CD4-positive, alpha-beta T cell treated with Interleukin-21 for 1 hour (primary cell): ENCODE measurements around the gene EGFR.

Source experiments
- DNase-seq: peaks from one replicate; pipeline ENCODE4 v3.0.0-alpha.2; 2020

EGFR gene

DNA sequence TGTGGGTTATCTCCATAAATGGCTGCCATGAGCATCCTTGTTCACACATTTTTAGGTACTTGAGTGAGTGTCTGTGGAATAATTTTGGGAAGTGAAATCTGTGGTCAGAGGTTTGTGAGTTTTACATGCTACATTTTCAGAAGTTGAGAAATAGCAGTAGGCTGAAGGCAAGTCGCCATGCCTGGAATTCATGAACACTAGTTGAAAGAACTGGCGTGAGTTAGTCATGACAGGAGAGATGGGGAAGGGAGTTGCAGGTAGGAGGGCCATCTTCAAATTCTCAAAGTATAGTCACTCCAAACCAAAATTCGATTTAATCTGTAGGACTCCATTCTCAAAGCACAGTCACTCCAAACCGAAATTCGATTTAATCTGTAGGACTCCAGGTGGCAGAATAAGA lies 89.6 kb downstream of the EGFR start:
- no peak for DNase-seq

DNA sequence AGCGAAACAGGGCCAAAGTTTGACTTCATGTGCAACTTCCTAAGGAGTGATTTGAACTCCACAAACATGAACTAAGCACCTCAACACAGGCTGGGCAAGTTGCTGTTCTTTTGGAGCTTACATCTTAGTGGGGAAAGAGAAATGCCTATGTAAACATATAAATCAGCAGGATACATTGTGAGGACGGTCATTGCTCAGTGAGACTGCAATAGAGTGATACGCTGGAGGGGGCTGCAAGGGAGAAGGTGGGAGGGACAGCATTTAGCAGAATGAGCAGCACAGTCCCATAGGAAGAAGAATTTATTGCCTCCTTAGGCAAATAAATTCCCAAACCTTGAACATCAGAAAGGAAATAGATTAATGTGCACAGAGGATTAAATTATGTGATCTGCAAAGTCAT lies 90.0 kb downstream of the EGFR start:
- no peak for DNase-seq

DNA sequence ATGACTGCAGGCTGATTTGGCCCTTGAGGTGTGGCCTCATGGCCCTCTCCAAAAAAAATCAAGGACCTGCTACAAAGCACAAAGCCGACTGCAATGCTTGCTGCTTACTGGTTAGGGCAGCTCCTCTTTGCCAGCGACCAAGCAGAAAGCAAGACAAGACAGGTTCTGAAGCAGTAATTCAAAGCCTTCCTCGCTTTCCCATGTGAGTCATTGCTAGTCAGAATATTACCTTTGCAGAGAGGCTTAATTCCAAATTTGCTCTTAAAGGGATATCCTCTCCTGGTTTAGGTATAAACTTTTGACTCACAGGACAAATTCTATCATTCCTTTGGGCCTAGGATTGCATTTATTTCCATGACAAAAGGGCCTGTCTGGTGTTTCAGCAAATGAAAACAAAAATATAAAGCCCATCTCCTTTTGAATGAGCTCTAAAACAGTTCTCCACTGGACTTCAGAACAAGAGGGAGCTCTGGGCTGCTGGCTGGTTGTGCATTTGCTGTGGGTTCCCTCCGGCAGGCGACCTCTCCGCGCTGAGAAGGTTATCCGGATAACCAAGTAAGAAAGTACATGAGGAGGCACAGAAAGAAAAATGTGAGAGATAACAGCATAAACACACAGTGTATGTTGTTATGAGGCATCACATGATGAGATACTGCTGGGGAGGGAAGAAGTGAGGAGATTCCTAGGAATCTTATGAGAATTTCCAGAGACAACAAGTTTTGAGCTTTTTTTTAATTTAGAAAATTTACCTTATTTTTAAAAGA lies 90.8 kb downstream of the EGFR start:
- DNase-seq = no peak

DNA sequence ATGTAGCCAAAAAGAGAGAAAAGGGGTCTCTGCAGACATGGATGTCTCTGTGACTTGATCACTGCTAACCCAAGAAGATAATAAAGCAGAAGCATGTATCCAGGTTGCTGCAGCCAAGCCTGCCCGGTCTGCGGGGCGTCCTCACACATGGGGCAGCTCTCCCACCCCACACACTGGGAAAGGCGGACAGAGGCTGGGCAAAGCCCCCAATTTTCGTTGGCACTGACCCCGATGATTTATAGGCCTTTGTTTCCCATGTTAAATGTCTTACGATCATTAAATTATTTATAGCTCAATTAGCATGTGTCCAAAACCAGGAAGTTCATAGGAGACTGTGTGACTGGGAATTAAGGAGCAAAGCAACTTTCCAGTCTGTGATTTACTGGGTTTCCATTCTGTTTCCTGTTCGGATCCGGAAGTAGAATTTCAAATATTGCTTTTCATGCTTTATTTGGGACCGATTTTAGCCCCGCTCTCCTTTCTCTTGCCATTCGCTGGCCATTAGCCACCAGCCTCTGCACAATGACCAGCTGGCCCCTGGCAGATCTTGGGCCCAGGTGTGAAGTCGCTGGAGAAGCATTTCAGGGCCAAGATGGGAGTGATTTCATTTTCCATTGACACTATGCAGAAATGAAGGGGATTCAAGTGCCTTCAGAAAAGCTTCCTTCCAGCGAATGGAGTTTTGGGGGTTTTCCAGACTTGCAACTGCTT lies 91.6 kb downstream of the EGFR start:
- DNase-seq = no peak

DNA sequence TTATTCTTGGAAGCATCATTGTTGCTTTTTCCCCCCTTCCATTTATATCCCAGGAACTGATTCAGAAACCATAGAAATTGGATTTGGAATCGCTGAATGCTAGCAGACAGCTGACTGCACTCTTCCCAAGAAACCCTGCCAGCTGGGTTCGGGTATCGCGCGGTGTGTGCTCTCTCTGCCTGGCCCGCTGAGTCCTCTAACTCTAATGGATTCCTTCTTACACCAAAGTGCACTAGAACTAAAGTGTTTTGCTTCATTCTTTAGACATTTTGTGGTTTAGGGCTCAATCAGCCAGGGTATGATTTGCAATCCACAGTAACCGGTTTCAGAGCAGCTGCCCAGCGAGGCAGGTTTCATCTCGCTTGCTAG lies 92.2 kb downstream of the EGFR start:
- DNase-seq = no peak

DNA sequence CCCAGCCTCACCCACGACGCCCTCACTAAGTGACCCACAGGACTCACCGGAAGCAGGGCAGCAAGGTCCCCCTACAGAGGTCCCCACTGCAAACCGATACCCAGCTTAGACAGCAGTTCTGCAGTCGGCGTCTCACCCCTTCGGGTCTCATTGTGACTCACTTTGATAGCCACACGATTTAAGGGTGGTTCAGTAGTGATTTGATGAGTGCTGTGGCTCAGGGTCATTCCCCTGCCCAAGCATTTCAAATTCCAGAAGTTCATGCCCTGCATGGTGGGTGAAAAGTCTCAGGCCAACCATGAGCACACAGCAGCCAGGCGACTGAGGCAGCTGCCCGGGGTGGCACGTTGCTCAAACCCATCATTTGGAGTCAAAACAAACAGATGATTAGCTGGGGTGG lies 93.2 kb downstream of the EGFR start:
- no peak for DNase-seq

DNA sequence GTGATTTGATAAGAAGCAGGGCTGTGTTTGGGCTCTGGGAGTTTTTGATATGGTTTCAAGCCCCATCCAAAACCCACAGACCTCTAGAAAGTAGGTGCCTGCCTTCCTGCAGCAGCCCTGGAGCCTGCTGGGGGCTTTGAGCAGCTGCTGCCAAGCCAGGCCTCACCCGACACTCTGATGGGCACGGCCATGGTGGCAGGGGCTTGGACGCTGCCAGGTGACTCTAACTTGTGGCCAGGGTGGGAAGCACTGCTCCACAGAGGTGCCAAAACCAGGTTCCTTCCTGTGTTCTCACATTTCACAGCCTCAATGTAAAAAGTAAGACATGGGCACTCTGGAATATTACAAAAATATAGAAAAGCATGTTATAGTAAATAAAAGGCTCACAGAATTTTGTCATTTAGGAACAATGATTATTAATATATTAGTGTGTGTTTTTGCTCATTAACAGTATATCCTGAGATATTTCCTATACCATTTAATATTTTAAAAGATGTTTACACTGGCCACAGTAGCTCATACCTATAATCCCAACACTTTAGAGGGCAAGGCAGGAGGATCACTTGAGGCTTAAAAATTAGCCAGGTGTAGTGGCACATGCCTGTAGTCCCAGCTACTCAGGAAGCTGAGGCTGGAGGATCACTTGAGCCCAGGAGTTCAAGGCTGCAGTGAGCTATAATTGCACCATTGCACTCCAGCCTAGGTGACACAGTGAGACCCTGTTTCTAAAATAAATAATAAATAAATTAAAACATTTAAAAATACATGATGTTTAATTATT lies 95.1 kb downstream of the EGFR start:
- no peak for DNase-seq

DNA sequence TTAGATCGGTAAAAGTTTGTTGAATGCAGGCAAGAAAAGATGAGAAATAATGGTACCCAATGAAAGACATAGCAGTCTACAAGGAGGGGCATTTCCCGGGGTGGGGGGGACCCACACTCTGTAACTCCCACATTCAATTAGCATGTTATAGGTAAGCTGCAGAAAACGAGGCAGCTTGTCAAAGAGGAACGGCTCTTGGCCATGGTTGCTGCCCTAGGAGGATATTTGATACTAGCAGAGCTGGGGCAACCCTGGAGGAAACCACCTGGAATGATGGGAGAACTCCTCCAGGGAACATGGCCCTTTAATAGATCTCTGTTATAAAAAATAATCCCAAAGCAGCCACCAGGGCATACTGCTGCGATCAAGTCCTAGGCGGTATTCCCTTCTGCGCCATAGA lies 98.5 kb downstream of the EGFR start:
- no peak for DNase-seq

DNA sequence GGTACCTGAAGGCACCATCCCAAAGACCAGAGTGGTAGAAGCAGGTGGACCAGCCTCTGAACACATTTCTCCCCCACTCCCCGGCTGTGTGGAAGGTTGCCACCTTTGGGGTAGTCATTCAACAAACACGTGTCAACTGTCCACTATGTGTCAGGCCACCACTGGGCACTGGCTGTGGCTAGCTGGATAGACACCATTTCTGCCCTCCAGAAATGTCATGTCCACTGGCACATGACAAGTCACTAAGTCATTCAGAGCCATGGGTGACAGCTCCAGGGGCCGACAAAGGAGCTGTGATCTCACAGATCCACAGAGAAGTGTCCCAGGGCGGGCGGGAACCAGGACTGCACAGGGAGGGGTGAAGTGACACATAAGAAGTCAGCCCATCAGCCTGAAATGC lies 99.6 kb downstream of the EGFR start:
- DNase-seq = no peak

DNA sequence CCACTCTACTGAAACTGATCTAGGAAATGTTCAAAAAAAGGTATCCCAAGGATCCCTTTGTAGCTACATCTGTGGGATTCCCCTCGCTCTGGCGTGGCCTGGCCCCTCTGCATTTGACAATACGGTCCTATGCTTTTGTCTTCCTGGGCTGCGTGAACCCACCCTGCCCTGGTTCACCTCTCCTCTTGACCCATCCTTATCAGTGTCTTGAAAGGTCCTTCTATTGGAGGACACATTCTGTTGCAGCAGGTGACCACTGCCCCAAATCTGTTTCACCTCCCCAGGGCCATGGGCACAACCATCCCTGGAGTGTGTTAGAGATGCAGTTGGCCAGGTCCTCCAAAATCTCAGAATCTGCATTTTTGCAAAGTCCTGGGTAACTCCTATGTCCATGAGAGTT lies 100.8 kb downstream of the EGFR start:
- DNase-seq = no peak

DNA sequence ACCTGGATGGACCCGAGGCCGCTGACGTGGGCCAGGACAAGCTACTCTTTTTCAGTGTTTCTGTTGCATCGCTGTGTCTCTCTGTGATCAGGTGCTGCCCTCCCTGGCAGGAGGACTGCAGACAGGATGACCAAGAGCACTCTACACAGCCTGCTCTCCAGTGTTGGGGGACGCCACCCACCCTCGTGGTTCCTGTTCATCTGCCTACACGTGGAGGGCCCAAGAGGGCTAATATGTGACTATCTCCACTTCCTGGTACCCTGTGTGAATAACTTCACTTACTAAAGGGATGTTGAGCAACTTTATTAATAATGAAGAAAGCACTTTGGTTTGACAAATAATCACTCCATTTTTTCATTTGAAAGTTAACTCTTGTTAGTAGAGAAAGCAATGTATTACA lies 101.3 kb downstream of the EGFR start:
- no peak for DNase-seq

DNA sequence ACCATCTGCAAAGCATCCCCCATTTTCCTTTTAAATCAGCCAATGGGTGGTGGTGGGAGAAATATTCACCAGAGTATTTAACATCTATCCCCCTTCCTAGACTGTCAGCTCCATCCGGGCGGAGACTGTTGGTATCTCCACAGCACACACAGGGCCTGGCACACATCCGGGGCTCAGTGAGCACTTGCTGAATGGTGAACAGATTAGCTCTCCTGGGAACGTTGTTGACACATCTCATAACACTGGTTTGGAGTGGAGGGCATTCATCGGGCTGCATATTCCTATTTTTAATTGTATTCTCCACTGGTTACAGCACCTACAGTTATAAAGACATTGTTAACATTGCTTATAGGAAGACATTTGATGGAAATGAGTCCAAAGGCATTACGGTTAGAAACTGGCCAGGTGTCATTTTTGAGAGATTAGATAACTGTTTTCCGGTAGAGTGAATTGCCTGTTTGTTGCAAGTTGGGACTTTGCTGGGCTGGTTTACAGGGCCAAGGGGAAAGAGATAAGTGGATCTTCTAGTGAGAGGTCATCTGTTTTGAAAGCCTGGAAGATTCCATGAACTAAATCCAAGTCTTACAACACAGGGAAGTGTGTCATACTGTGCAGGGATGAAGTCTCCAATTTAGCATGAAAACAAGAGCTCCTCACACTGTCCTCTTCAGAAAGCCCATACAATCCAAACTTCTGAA lies 101.8 kb downstream of the EGFR start:
- no peak for DNase-seq

DNA sequence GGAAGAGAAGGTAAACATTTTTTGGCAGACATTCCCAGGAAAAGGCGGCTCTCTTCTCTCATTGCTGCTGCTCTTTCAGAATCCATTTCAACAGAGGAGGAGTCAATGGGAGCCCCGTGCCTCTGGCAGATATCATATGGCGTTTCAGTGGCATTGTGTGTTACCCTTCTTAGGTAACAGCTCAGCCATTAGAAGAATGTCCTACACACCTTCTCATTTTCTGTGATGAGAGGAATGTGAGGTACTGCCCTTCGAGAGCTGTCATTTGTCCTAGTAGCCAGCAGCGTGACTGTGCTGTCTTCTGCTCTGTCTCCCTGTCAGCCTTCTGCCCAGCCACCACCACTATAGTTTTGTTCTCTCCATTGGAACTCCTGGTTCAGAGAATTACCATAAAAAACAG lies 102.4 kb downstream of the EGFR start:
- DNase-seq = no peak

DNA sequence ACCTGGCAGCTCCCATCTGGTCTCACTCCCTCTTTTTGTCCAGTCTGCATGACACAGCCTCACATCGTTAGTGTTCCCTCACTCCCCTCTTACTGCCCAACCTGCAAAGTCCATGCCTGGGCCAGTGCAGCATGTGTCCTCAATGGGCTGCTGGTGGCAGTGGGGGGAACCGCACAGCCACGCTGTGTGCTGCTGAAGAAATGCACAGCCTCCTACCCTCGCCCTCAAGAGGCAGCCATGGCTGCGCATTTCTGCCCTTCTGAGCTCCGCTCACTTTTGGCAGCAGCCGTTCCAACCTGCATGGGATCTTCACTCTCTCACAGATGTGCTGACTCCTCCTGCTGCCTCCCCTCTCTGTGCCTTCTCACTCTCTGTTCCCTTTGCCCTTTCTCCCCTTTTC lies 103.4 kb downstream of the EGFR start:
- DNase-seq = no peak

DNA sequence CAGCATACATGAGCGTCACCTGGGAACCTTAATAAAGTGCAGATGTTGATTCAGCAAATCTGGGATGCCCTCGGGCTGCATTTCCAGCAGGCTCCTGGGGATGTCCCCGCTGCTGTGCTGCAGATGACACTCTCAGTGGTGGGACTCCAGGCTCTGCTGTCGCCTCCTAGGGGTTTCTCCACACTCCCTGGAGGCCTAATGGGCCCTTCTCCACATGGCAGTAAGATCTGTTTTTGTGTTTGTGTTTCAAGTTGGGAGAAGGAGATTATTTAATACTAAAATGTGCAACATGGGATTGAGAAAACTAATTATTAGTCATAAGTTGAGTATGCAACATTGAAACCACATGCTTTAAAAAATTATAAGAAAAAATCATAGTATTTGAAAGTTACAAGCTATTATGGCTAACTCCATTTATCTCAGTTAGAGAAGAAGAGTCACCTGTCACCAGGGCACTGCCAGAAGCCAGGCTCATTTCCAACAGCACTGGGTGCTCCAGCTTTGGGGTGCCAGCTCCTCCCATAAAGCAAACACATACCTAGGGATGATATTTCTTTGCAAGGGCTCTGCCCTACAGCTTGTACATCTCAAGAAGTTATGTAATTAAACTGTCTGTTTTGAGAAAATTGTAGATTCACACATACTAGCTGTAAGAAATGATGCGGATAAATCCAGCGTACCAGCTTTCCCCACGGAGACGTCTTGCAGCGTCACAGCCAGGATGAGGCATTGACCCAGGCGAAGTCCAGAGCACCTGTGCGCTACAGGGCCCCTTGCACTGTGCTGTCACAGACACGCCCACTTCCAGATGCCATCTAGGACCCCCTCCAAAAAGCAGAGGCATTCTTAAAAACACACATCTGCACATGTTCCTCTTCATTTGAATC lies 106.4 kb downstream of the EGFR start:
- no peak for DNase-seq

DNA sequence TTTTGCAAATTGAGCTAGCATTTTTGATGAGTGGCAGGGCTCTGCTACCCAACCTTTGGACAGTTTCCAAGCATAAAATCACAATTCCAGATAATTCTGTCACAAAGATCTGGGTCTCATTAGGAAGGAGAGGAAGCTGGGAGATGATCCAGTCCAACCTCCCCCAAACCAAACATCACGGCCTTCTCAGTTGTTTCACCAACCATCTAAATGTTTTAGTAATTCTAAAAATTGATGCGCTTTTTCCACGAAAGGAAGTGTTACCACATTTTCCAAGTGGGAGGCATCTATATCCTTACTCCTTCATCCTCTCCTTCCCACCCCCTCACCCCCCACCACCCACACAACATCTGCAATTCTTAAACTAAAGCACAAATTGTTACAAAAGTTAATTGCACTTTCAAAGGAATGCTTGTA lies 108.3 kb downstream of the EGFR start:
- no peak for DNase-seq

DNA sequence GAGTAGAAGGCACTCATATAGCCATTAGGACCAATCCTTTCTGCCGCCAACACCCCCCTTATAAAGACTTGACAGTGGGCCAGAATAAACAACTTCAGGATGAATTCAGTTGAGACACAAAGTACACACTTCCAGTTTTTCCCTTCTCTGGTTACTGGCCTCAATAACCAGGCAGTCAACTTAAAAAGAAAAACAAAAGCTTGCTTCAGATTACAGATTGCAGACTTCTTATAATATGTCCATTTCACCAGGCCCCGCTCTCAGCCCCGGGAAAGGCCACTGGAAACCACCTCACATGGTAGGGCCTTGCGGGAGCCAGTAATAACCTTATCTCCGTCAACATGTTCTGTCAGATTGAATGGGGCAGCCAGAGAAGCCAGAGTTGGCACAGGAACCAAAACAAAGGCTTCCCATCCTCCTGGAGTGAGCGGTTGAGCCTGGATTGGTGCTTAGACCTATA lies 108.8 kb downstream of the EGFR start:
- no peak for DNase-seq

DNA sequence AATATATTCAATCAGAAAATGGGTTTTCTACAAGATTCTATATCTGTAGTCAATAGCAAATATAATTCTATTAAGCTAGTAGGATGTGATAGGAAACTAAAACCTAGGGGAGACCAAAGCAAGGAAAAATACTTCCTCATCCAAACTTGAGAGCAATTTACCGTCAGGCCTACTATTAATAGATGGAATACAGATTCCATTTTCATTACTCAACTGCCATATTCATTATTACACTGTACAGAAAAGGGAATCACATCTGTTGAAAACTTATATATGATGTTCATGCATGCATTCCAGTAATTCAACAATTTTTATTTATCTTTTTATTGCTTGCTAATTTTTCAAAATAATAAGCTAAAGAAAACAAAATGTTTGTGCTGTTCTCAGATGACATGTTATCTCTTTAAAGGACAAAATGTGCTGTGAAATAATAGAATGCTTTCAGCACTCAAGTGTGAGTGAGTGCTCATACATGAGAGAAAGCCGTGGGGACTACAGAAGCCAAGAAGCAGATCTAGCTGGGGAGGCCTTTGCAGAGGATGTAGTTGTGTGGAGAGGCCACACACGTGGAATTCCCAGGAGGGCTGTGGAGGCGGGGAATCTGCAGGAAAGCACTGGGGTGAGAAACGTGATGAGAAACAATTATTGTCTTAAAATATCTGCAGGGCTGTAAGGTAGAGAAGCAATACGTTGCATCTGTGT lies 110.0 kb downstream of the EGFR start:
- DNase-seq = no peak

DNA sequence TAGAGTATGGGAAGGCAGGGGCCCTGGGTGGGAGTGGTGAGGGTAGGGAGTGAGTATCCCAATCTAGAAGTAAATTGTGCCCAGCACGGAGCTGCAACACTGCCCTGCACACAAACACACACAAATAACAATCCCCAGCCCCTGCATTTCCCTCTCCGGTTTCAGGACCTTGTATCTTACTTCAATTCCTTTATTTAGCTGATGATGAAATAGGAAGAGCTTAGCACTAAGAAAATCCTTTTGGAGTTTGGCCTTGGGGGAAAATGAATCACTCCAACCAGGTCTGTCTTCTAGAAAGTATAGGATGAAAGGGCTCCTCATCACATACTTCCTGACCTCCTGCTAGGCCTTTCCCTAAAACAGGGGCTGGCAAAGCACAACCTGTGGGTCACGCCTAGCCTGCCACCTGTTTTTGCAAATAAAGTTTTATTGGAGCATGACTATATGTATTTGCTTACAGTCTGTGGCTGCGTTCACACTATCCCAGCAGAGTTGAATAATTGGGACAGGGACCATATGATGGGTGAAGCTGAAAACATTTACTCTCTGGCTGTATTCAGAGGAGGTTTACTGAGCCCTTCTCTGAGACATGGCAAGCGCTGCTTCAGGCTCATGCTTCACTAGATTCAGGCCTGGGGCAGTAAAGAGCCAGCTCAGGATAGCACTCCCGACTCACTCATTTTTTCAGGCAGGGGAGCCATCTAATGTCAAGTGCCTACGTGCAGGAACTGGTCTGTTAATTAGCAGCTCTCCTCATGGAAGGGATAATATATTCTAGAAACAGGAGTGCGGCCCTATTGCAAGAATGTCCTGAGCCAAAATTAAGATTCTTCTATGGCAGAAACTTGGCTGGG lies 111.0 kb downstream of the EGFR start:
- no peak for DNase-seq

DNA sequence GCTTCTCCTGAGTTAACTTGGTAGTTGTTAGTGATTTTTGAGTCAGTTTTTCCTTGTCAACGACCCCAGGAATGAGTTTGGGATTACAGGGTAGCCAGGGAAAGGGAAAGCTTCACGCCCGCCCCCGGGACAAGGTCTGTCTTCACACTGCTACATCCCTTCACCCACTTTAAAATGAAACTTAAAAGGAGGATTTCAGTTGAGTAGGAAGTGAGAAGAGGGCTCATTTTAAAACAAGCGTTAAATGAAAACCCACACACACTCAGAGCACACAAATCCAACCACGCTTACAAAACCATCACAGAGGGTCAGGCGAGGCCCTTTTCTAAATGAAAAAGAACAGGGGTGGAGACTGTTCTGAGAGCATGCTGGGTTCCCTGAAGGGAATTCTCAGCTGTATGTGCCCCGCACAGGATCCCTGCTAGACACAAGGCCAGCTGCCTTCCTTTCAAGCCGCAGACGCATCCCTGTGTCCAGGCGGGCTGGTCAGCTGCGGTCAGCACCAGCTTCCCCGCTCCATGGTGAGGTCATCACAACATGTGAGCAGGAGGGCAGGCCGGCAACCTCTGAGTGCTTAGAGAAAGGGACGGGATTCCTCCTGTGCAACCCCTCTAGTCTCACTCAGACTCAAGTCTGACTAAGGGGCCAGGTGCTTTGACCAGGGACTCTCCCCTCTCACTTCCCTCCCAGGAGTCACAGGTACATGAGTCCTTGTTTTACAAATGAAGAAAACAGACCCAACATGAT lies 111.8 kb downstream of the EGFR start:
- DNase-seq = no peak
